Type B pancreatic cell (in vitro differentiated cells): Measurements from ENCODE around the gene MIPEP. TPM values are rescaled to one million over a fixed set of nuclear protein-coding genes. Genes with fewer than 3 reads are reported as not detected.

Source experiments
- DNase-seq: peaks from one replicate; pipeline ENCODE4 v3.0.0; 2021; ENCODE audit warnings: mixed read lengths; ENCODE audit not compliant: unreplicated experiment; ENCODE audit errors: extremely low spot score
- H3K27ac Mint-ChIP-seq: 2 replicates; pipeline ENCODE4 v1.8.0; 2021; ENCODE audit warnings: mild to moderate bottlenecking, mixed read lengths
- H3K27me3 Mint-ChIP-seq: 2 replicates; pipeline ENCODE4 v1.8.0; 2021; ENCODE audit warnings: mixed read lengths
- H3K36me3 Mint-ChIP-seq: 2 replicates; pipeline ENCODE4 v1.8.0; 2021; ENCODE audit warnings: mixed read lengths
- H3K4me1 Mint-ChIP-seq: one replicate; pipeline ENCODE4 v1.8.0; 2021; ENCODE audit warnings: mixed read lengths; ENCODE audit not compliant: unreplicated experiment
- H3K4me3 Mint-ChIP-seq: 2 replicates; pipeline ENCODE4 v1.8.0; 2021; ENCODE audit warnings: mild to moderate bottlenecking, mixed read lengths
- H3K9me3 Mint-ChIP-seq: 2 replicates; pipeline ENCODE4 v1.8.0; 2021; ENCODE audit warnings: mixed read lengths
- total RNA-seq: library from RNA; stranded (reverse); gene quantifications from 2 replicates; pipeline ENCODE4 v1.2.1, GENCODE V29; 2021; ENCODE audit warnings: low replicate concordance
- TF ChIP-seq, protein P1 (sequence below): fragments of 200-600 bp; sonication (generic); conservative IDR thresholded peaks from 2 replicates; pipeline ENCODE4 v1.5.0; 2021; ENCODE audit warnings: antibody characterized with exemption, mild to moderate bottlenecking

The MIPEP gene
- total RNA-seq, 1 donor from 2014 or later = 29.9 TPM

DNA sequence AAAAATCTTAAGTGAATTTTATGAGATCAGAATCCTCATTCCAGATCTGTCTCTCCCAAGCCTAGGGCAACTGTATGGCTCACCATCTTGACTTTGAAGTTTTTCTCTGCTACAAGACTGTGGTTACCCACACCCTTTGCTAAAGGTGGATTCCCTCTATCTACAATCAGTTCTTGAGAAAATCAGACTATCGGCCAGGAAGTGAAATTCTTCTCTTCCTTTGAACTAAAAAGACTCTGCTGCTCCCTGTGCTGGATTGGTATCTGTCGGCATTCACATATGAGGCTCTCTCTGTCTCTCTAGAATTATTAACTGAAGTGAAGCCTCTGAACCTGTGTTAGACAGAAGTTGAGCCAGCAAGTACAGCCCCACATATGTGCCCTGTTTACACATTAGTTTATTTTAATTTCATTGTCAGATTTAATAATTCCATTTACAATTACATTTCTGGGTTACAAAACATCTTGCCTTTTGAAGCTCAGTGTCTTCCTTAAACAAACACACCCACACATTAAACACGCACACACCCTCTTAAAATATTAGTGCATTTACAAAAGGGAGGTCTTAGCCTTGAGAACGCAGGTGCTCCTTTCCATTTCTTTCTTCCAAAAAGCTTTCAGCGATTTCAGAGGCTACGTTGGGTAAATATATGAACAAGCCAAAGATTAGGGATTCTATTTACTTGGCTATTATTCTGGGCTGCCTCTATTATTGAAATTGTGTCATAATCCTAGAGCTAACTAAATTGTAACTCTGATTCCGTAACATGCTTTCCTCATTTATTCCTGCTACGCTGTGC, 145.7 kb downstream of the MIPEP start:
- Mint-ChIP-seq H3K9me3 (no peaks in the 10 kb centered on the region), H3K27ac (peak overlapping the region; percentile 99), H3K4me1 (peaks cover 33% of the 10 kb centered on the region), H3K27me3 (no peaks in the 10 kb centered on the region), H3K4me3 (peak overlapping the region; percentile 56), H3K36me3 (no peaks in the 10 kb centered on the region)
- TF ChIP-seq, protein P1, sequence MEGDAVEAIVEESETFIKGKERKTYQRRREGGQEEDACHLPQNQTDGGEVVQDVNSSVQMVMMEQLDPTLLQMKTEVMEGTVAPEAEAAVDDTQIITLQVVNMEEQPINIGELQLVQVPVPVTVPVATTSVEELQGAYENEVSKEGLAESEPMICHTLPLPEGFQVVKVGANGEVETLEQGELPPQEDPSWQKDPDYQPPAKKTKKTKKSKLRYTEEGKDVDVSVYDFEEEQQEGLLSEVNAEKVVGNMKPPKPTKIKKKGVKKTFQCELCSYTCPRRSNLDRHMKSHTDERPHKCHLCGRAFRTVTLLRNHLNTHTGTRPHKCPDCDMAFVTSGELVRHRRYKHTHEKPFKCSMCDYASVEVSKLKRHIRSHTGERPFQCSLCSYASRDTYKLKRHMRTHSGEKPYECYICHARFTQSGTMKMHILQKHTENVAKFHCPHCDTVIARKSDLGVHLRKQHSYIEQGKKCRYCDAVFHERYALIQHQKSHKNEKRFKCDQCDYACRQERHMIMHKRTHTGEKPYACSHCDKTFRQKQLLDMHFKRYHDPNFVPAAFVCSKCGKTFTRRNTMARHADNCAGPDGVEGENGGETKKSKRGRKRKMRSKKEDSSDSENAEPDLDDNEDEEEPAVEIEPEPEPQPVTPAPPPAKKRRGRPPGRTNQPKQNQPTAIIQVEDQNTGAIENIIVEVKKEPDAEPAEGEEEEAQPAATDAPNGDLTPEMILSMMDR = no peak
- DNase-seq = no peak

DNA sequence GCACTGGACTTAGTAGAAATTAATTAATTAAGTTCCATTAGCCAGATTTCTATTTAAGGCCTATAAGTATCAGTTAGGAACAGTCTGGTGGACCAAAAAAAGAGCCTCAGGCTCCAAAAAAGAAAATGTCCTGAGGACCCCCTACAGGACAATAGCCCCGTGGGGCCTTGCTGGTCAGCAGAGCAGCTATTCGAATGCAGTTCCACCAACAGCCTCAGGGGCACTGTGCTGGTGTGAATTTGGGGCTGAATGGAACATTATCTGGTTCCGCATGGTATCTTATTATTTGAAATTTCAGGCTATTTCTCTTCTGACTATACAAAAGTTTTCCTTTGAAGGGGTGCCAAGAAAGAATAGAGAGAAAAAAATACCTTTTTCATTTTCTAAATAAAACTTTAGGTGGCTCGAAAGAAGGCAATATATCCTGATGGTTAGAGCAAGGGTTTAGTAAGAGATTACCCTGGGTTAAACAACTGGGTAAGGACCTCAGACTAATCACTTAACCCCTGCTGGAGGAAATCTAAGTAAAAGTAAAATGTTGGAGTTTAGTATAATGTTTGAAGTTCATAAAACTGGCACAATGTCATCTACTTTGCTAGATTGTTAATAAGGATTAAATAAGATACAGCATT, 147.2 kb downstream of the MIPEP start:
- DNase-seq = no peak
- Mint-ChIP-seq H3K36me3 (no peaks in the 10 kb centered on the region), H3K27me3 (no peaks in the 10 kb centered on the region), H3K9me3 (no peaks in the 10 kb centered on the region), H3K4me1 (peaks cover 24% of the 10 kb centered on the region), H3K27ac (peak overlapping the region; percentile 99), H3K4me3 (no peak overlapping the region)
- TF ChIP-seq, protein P1 = peak; percentile 81

DNA sequence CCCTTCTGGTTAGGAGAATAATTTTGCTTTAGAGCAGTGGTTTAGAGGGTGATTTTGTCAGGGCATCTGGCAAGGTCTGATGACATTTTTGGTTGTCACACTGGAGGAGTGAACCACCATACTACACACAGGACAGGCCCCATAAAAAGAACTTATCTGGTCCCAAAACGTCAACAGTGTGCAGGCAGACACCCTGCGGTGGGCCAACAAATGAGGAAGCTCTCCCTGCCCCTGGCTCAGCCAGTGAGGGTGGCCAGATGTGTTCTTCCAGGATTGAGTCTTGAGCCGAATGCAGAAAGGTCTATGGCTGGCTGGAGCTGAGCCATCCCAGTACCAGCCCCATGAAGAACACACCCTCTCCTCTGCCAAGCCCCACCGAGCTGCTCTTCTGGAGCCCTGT, 149.2 kb downstream of the MIPEP start:
- peaks cover 5% of the 10 kb centered on the region for H3K36me3 Mint-ChIP-seq
- H3K27ac Mint-ChIP-seq = peak overlapping the region; percentile 88

DNA sequence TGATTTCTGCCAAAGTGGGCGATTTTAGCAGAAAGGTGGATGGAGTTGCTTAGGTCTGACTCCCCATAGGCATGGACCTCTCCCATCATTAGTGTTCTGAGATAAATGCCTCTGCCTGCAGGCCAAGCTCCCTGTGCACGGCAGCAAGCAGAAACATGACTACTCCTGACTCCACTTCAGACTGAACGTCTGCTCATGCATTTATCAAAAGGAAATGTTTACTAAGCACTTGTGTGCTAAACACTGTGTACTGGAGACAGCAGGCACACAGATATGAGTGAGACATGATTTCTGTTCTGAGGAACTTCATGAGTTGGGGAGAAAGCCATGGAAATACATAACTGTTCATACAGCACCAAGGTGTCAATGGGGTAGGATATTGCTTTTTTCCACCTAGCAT, 149.6 kb downstream of the MIPEP start:
- Mint-ChIP-seq H3K9me3 (no peaks in the 10 kb centered on the region), H3K4me3 (peak overlapping the region; percentile 24), H3K27me3 (no peaks in the 10 kb centered on the region), H3K36me3 (peaks cover 5% of the 10 kb centered on the region), H3K27ac (peak overlapping the region; percentile 88), H3K4me1 (peaks cover 23% of the 10 kb centered on the region)
- DNase-seq = no peak
- TF ChIP-seq, protein P1 = no peak

More for the DNA sequence above, 149.2 kb downstream of the MIPEP start:
- Mint-ChIP-seq H3K4me1 (peaks cover 28% of the 10 kb centered on the region), H3K27me3 (no peaks in the 10 kb centered on the region), H3K4me3 (peak overlapping the region; percentile 24), H3K9me3 (no peaks in the 10 kb centered on the region)
- DNase-seq = no peak
- TF ChIP-seq, protein P1 = no peak

DNA sequence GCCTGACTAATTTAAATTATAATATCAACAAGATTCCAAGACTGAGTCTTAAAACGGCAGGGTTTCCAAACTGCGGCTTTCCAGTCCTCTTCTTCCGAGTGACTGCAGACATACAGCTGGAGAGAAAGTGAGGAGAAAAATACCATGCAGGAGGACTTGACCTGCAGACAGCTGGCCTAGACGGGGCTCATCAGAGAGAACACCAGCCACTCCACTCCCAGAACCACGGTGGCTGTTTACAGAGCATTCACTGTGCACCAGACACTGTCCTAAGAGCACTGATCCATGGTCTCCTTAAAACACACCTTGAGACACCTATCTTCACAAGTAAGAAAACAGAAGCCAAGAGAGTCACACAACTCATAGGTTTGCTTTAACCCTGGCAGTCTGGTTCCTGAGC, 152.7 kb downstream of the MIPEP start:
- H3K4me3 Mint-ChIP-seq = no peak overlapping the region
- H3K27ac Mint-ChIP-seq = no peak overlapping the region
- DNase-seq = no peak
- no peaks in the 10 kb centered on the region for H3K9me3 Mint-ChIP-seq
- no peaks in the 10 kb centered on the region for H3K27me3 Mint-ChIP-seq
- peaks cover 10% of the 10 kb centered on the region for H3K4me1 Mint-ChIP-seq
- H3K36me3 Mint-ChIP-seq = peaks cover 11% of the 10 kb centered on the region
- TF ChIP-seq, protein P1 = no peak
